GM23338 (cell line): ENCODE data around the gene AKAP9. TPM values are rescaled to one million over a fixed set of nuclear protein-coding genes. Genes with fewer than 3 reads are reported as not detected.
"Not testable (repeated sequence)": the region's sequence is repeated elsewhere in the genome, so short reads cannot be mapped to it uniquely, and the experiment has no call there.

ENCODE experiments used
- ATAC-seq: fragments of 200-7000 bp; cut with Tn5 transposase; 3 replicates; pipeline ENCODE4 v1.9.1; 2020
- DNase-seq: peaks from one replicate; pipeline ENCODE4 v3.0.0-alpha.2; 2015; ENCODE audit warnings: low spot score
- H2AFZ ChIP-seq: fragments of 200-600 bp; sonication (generic); 2 replicates; pipeline ENCODE4 v1.8.0; 2016; ENCODE audit warnings: antibody characterized with exemption, mild to moderate bottlenecking, moderate library complexity
- H3F3A ChIP-seq: fragments of 200-600 bp; sonication (generic); replicated peaks from 2 replicates; pipeline ENCODE4 v1.8.0; 2017; ENCODE audit warnings: antibody characterized with exemption, mixed run types, low read depth
- H3K27ac ChIP-seq: fragments of 200-600 bp; sonication (generic); 2 replicates; pipeline ENCODE4 v1.6.1; 2016; ENCODE audit warnings: low read depth
- H3K27me3 ChIP-seq: fragments of 200-600 bp; sonication (generic); 2 replicates; pipeline ENCODE4 v1.8.0; 2016; ENCODE audit warnings: mild to moderate bottlenecking, mixed run types, moderate library complexity; ENCODE audit not compliant: insufficient read depth
- H3K36me3 ChIP-seq: fragments of 200-600 bp; sonication (generic); 2 replicates; pipeline ENCODE4 v1.8.0; 2016; ENCODE audit warnings: mild to moderate bottlenecking; ENCODE audit not compliant: insufficient read depth
- H3K4me1 ChIP-seq: fragments of 200-600 bp; sonication (generic); 2 replicates; pipeline ENCODE4 v1.8.0; 2016; ENCODE audit warnings: mild to moderate bottlenecking, moderate library complexity; ENCODE audit not compliant: insufficient read depth
- H3K4me2 ChIP-seq: fragments of 200-600 bp; sonication (generic); 2 replicates; pipeline ENCODE4 v1.7.1; 2017; ENCODE audit warnings: mixed run types
- H3K4me3 ChIP-seq: fragments of 200-600 bp; sonication (generic); 2 replicates; pipeline ENCODE4 v1.6.1; 2016; ENCODE audit warnings: mixed run types
- H3K79me2 ChIP-seq: fragments of 200-600 bp; sonication (generic); replicated peaks from 2 replicates; pipeline ENCODE4 v1.8.0; 2017; ENCODE audit warnings: mild to moderate bottlenecking; ENCODE audit not compliant: insufficient read depth
- H3K9me2 ChIP-seq: fragments of 200-600 bp; sonication (generic); 2 replicates; pipeline ENCODE4 v1.8.0; 2017; ENCODE audit not compliant: insufficient read depth
- H4K20me1 ChIP-seq: fragments of 200-600 bp; sonication (generic); replicated peaks from 2 replicates; pipeline ENCODE4 v1.8.0; 2017; ENCODE audit warnings: mild to moderate bottlenecking; ENCODE audit not compliant: insufficient read depth
- H3K27ac Mint-ChIP-seq: 2 replicates; pipeline ENCODE4 v1.8.0; 2020; ENCODE audit warnings: inconsistent platforms, mild to moderate bottlenecking, moderate library complexity, mixed read lengths
- H3K27me3 Mint-ChIP-seq: 3 replicates; pipeline ENCODE4 v1.8.0; 2022; ENCODE audit warnings: low read depth, mild to moderate bottlenecking, moderate library complexity, mixed read lengths, inconsistent platforms; ENCODE audit not compliant: insufficient read depth, poor library complexity
- H3K36me3 Mint-ChIP-seq: 3 replicates; pipeline ENCODE4 v1.8.0; 2021; ENCODE audit warnings: low read depth, mild to moderate bottlenecking, inconsistent platforms, moderate library complexity, mixed read lengths
- H3K4me1 Mint-ChIP-seq: 3 replicates; pipeline ENCODE4 v1.8.0; 2020; ENCODE audit warnings: mild to moderate bottlenecking, inconsistent platforms, mixed read lengths
- H3K4me3 Mint-ChIP-seq: 3 replicates; pipeline ENCODE4 v1.8.0; 2021; ENCODE audit warnings: moderate library complexity, mild to moderate bottlenecking, inconsistent platforms, mixed read lengths
- H3K9me3 Mint-ChIP-seq: 3 replicates; pipeline ENCODE4 v1.8.0; 2020; ENCODE audit warnings: moderate library complexity, mild to moderate bottlenecking, inconsistent platforms, mixed read lengths
- CREB1 ChIP-seq: fragments of 250-450 bp; sonication (Bioruptor Pico); IDR thresholded peaks from 2 replicates; pipeline ENCODE4 v1.5.0; 2020; ENCODE audit warnings: low read depth, mild to moderate bottlenecking, moderate library complexity
- EZH2 ChIP-seq: fragments of 200-600 bp; sonication (generic); IDR thresholded peaks from one replicate; pipeline ENCODE4 v1.8.0; 2017; ENCODE audit warnings: antibody characterized with exemption, mild to moderate bottlenecking, low read depth; ENCODE audit not compliant: unreplicated experiment
- JUNB ChIP-seq: IDR thresholded peaks from one replicate; pipeline ENCODE4 v1.6.1; 2016; ENCODE audit warnings: antibody characterized with exemption; ENCODE audit not compliant: unreplicated experiment
- POLR2AphosphoS5 ChIP-seq: IDR thresholded peaks from 2 replicates; pipeline ENCODE4 v1.6.1; 2016; ENCODE audit warnings: antibody characterized with exemption, low read depth
- STAT1 ChIP-seq: IDR thresholded peaks from one replicate; pipeline ENCODE4 v1.6.1; 2016; ENCODE audit warnings: antibody characterized with exemption; ENCODE audit not compliant: unreplicated experiment
- ZNF114 ChIP-seq: fragments of 250-450 bp; sonication (Bioruptor Pico); IDR thresholded peaks from 2 replicates; pipeline ENCODE4 v1.5.0; 2020; ENCODE audit warnings: mild to moderate bottlenecking, moderate library complexity
- polyA plus RNA-seq: library from polyadenylated mRNA; unstranded; fragments of >200 nt; fragmentation: Nextera tagmentation; extraction: Ambion mirVana; gene quantifications from 2 replicates; pipeline ENCODE4 v1.2.1, GENCODE V29; 2016
- total RNA-seq: library from RNA; depleted of rRNA; stranded (reverse); fragments of >200 nt; shearing (Covaris generic); gene quantifications from 2 replicates; pipeline ENCODE4 v1.2.3, GENCODE V29; 2014
- TF ChIP-seq, protein P1 (sequence below): fragments of 250-450 bp; sonication (Bioruptor Pico); IDR thresholded peaks from 2 replicates; pipeline ENCODE4 v1.5.0; 2020; ENCODE audit warnings: mild to moderate bottlenecking, moderate library complexity
- TF ChIP-seq, protein P2 (sequence below): IDR thresholded peaks from 2 replicates; pipeline ENCODE4 v1.6.1; 2016; ENCODE audit warnings: antibody characterized with exemption
- TF ChIP-seq, protein P3 (sequence below): IDR thresholded peaks from one replicate; pipeline ENCODE4 v1.6.1; 2018; ENCODE audit warnings: antibody characterized with exemption; ENCODE audit not compliant: unreplicated experiment

Gene AKAP9
- total and polyA plus RNA-seq, 2 experiments from 2014 or later: 33.5 to 67.4 TPM

DNA sequence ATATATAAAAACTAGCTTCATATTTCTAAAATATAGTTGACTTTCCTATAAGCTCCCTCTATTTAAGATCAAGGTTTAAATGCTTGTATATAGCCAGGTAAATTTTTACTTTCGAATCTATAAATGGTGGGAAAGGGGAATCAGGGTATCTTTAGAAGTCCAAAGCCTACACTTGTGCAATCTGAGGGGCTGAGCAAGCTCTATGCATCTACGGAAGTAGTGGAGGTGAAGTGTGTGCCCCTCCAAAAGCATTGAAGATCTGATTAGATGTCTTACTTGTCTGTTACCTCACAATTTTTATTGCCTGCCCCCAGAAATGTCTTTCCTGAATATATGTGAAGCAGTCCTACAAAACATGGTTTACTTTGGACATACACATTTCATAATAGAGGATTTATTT is 1.6 kb downstream of the AKAP9 start (continued):
- TF ChIP-seq, protein P1, sequence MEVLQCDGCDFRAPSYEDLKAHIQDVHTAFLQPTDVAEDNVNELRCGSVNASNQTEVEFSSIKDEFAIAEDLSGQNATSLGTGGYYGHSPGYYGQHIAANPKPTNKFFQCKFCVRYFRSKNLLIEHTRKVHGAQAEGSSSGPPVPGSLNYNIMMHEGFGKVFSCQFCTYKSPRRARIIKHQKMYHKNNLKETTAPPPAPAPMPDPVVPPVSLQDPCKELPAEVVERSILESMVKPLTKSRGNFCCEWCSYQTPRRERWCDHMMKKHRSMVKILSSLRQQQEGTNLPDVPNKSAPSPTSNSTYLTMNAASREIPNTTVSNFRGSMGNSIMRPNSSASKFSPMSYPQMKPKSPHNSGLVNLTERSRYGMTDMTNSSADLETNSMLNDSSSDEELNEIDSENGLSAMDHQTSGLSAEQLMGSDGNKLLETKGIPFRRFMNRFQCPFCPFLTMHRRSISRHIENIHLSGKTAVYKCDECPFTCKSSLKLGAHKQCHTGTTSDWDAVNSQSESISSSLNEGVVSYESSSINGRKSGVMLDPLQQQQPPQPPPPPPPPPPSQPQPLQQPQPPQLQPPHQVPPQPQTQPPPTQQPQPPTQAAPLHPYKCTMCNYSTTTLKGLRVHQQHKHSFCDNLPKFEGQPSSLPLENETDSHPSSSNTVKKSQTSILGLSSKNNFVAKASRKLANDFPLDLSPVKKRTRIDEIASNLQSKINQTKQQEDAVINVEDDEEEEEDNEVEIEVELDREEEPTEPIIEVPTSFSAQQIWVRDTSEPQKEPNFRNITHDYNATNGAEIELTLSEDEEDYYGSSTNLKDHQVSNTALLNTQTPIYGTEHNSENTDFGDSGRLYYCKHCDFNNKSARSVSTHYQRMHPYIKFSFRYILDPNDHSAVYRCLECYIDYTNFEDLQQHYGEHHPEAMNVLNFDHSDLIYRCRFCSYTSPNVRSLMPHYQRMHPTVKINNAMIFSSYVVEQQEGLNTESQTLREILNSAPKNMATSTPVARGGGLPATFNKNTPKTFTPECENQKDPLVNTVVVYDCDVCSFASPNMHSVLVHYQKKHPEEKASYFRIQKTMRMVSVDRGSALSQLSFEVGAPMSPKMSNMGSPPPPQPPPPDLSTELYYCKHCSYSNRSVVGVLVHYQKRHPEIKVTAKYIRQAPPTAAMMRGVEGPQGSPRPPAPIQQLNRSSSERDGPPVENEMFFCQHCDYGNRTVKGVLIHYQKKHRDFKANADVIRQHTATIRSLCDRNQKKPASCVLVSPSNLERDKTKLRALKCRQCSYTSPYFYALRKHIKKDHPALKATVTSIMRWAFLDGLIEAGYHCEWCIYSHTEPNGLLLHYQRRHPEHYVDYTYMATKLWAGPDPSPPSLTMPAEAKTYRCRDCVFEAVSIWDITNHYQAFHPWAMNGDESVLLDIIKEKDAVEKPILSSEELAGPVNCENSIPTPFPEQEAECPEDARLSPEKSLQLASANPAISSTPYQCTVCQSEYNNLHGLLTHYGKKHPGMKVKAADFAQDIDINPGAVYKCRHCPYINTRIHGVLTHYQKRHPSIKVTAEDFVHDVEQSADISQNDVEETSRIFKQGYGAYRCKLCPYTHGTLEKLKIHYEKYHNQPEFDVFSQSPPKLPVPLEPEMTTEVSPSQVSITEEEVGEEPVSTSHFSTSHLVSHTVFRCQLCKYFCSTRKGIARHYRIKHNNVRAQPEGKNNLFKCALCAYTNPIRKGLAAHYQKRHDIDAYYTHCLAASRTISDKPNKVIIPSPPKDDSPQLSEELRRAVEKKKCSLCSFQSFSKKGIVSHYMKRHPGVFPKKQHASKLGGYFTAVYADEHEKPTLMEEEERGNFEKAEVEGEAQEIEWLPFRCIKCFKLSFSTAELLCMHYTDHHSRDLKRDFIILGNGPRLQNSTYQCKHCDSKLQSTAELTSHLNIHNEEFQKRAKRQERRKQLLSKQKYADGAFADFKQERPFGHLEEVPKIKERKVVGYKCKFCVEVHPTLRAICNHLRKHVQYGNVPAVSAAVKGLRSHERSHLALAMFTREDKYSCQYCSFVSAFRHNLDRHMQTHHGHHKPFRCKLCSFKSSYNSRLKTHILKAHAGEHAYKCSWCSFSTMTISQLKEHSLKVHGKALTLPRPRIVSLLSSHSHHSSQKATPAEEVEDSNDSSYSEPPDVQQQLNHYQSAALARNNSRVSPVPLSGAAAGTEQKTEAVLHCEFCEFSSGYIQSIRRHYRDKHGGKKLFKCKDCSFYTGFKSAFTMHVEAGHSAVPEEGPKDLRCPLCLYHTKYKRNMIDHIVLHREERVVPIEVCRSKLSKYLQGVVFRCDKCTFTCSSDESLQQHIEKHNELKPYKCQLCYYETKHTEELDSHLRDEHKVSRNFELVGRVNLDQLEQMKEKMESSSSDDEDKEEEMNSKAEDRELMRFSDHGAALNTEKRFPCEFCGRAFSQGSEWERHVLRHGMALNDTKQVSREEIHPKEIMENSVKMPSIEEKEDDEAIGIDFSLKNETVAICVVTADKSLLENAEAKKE (CRISPR knock-in tag): no peak
- no peak for TF ChIP-seq CREB1
- TF ChIP-seq JUNB: no peak
- TF ChIP-seq, protein P2, sequence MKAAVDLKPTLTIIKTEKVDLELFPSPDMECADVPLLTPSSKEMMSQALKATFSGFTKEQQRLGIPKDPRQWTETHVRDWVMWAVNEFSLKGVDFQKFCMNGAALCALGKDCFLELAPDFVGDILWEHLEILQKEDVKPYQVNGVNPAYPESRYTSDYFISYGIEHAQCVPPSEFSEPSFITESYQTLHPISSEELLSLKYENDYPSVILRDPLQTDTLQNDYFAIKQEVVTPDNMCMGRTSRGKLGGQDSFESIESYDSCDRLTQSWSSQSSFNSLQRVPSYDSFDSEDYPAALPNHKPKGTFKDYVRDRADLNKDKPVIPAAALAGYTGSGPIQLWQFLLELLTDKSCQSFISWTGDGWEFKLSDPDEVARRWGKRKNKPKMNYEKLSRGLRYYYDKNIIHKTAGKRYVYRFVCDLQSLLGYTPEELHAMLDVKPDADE: no peak
- no peak for TF ChIP-seq ZNF114 (CRISPR knock-in tag)
- no peak for TF ChIP-seq POLR2AphosphoS5
- TF ChIP-seq, protein P3, sequence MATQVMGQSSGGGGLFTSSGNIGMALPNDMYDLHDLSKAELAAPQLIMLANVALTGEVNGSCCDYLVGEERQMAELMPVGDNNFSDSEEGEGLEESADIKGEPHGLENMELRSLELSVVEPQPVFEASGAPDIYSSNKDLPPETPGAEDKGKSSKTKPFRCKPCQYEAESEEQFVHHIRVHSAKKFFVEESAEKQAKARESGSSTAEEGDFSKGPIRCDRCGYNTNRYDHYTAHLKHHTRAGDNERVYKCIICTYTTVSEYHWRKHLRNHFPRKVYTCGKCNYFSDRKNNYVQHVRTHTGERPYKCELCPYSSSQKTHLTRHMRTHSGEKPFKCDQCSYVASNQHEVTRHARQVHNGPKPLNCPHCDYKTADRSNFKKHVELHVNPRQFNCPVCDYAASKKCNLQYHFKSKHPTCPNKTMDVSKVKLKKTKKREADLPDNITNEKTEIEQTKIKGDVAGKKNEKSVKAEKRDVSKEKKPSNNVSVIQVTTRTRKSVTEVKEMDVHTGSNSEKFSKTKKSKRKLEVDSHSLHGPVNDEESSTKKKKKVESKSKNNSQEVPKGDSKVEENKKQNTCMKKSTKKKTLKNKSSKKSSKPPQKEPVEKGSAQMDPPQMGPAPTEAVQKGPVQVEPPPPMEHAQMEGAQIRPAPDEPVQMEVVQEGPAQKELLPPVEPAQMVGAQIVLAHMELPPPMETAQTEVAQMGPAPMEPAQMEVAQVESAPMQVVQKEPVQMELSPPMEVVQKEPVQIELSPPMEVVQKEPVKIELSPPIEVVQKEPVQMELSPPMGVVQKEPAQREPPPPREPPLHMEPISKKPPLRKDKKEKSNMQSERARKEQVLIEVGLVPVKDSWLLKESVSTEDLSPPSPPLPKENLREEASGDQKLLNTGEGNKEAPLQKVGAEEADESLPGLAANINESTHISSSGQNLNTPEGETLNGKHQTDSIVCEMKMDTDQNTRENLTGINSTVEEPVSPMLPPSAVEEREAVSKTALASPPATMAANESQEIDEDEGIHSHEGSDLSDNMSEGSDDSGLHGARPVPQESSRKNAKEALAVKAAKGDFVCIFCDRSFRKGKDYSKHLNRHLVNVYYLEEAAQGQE: no peak
- no peak for TF ChIP-seq EZH2
- no peak for TF ChIP-seq STAT1

DNA sequence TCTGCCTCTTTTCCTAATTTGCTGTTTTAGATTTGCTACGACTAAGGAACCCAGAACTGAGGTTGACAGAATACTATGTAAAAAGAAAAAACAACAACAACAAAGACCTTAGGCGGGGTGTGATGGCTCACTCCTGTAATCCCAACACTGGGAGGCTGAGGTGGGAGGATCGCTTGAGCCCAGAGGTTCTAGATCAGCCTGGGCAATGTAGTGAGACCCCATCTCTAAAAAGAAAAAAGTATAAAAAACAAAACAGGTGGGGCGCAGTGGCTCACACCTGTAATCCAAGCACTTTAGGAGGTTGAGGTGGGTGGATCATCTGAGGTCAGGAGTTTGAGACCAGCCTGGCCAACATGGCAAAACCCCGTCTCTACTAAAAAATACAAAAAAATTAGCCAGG is 4.3 kb downstream of the AKAP9 start:
- Histone ChIP-seq H3K79me2 (peaks cover 86% of the 10 kb centered on the region), H4K20me1 (peaks cover 18% of the 10 kb centered on the region)
- DNase-seq, ATAC-seq, H3K4me3 ChIP-seq, H2AFZ ChIP-seq, H3K27ac ChIP-seq, H3F3A ChIP-seq, H3K36me3 ChIP-seq, H3K9me3 Mint-ChIP-seq, H3K9me2 ChIP-seq, H3K27me3 Mint-ChIP-seq, H3K4me2 ChIP-seq, H3K4me3 Mint-ChIP-seq, H3K36me3 Mint-ChIP-seq, H3K27ac Mint-ChIP-seq, H3K4me1 ChIP-seq, H3K27me3 ChIP-seq: not testable (repeated sequence)
- peaks cover 14% of the 10 kb centered on the region; the same call in 2 of the 3 replicates for H3K4me1 Mint-ChIP-seq
